Endothelial cell (in vitro differentiated cells): ENCODE results near the gene NSMCE4A. TPM values are rescaled to one million over a fixed set of nuclear protein-coding genes. Genes with fewer than 3 reads are reported as not detected.
A peak's percentile ranks its signal among the peaks of the same experiment; 100 is the strongest.
"Not testable (repeated sequence)": the region's sequence is repeated elsewhere in the genome, so short reads cannot be mapped to it uniquely, and the experiment has no call there.

Source experiments
- DNase-seq: peaks from one replicate; pipeline ENCODE4 v3.0.0; 2021; ENCODE audit warnings: low spot score
- H3K27ac Mint-ChIP-seq: one replicate; pipeline ENCODE4 v1.8.0; 2021; ENCODE audit warnings: mixed read lengths, inconsistent platforms; ENCODE audit not compliant: unreplicated experiment
- H3K27me3 Mint-ChIP-seq: one replicate; pipeline ENCODE4 v1.8.0; 2021; ENCODE audit warnings: mild to moderate bottlenecking, moderate library complexity, mixed read lengths, inconsistent platforms; ENCODE audit not compliant: unreplicated experiment
- H3K36me3 Mint-ChIP-seq: one replicate; pipeline ENCODE4 v1.8.0; 2021; ENCODE audit warnings: mild to moderate bottlenecking, low read depth, mixed read lengths, inconsistent platforms; ENCODE audit not compliant: unreplicated experiment
- H3K4me1 Mint-ChIP-seq: one replicate; pipeline ENCODE4 v1.8.0; 2021; ENCODE audit warnings: mild to moderate bottlenecking, mixed read lengths, inconsistent platforms; ENCODE audit not compliant: unreplicated experiment
- H3K4me3 Mint-ChIP-seq: one replicate; pipeline ENCODE4 v1.8.0; 2021; ENCODE audit warnings: mild to moderate bottlenecking, mixed read lengths, inconsistent platforms; ENCODE audit not compliant: unreplicated experiment
- H3K9me3 Mint-ChIP-seq: one replicate; pipeline ENCODE4 v1.8.0; 2021; ENCODE audit warnings: mixed read lengths, inconsistent platforms; ENCODE audit not compliant: unreplicated experiment
- long read RNA-seq: library from polyadenylated mRNA; unstranded; transcript quantifications from one replicate; pipeline ENCODE4 v2.0.0, GENCODE V29; 2020; ENCODE audit not compliant: unreplicated experiment
- total RNA-seq: library from RNA; stranded (reverse); fragmentation: NEBNext Ultra II Directional; extraction: Animal tissue kit (Norgen Biotek cat#: 25700); gene quantifications from one replicate; pipeline ENCODE4 v1.2.1, GENCODE V29; 2021; ENCODE audit not compliant: unreplicated experiment
- TF ChIP-seq, protein P1 (sequence below): fragments of 200-600 bp; sonication (generic); IDR thresholded peaks from one replicate; pipeline ENCODE4 v1.5.0; 2021; ENCODE audit warnings: antibody characterized with exemption; ENCODE audit not compliant: unreplicated experiment

Gene NSMCE4A
- 78.3 TPM for total RNA-seq
- long read RNA-seq, transcript NSMCE4A-202 (11 exons, 1,394 nt) = major isoform, 72 of 100 reads
- long read RNA-seq, partial matches to known transcripts = 6 of 100 reads
- long read RNA-seq, other reads (novel, unspliced or antisense) = 22 of 100 reads

DNA sequence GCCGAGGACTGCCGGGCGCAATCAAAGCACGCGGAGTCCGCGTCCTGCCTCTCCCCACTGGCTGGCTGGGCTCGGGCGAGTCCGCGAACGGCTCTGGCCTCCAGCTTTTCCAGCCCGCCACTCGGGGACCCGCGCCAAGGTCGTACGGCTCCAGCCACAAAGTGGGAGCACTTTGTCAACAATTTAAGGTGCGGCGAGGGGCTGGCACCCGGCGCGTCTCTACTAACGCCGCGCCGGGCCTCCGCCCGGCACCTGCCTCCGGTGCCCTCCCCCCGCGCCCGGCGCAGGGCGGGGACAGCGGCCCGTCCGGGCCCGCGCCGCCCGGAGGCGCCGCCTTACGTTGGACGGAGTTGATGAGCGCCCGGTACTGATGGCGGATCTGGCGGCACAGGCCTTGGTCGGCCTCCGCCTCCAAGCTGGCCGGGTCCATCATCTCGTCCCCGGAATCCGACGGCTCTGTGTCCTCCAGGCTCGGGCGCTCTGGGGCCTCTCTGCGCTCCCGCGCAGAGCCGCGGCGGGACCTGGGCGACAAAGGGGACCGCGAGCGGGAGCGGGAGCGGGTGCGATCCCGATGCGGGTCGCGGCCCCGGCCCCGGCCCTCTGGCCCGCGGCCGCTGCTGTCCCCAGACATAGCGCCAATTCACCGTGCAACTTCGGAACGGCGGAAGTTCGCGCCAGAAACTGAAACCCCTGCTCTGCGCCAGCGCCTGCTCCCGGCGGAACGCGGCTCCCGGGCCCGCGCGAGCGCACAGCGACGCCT, at the start of gene NSMCE4A:
Gene NSMCE4A (minus strand): TSS at position 683 of the 760 bp plus-strand sequence. CDS start 52 bp downstream, at position 631.
- TF ChIP-seq, protein P1, sequence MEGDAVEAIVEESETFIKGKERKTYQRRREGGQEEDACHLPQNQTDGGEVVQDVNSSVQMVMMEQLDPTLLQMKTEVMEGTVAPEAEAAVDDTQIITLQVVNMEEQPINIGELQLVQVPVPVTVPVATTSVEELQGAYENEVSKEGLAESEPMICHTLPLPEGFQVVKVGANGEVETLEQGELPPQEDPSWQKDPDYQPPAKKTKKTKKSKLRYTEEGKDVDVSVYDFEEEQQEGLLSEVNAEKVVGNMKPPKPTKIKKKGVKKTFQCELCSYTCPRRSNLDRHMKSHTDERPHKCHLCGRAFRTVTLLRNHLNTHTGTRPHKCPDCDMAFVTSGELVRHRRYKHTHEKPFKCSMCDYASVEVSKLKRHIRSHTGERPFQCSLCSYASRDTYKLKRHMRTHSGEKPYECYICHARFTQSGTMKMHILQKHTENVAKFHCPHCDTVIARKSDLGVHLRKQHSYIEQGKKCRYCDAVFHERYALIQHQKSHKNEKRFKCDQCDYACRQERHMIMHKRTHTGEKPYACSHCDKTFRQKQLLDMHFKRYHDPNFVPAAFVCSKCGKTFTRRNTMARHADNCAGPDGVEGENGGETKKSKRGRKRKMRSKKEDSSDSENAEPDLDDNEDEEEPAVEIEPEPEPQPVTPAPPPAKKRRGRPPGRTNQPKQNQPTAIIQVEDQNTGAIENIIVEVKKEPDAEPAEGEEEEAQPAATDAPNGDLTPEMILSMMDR = no peak
- peak within 1 kb of the TSS; percentile 48 for H3K27ac Mint-ChIP-seq
- peak within 1 kb of the TSS; percentile 90 for H3K4me3 Mint-ChIP-seq
- no peaks in the 10 kb centered on the region for H3K9me3 Mint-ChIP-seq
- H3K36me3 Mint-ChIP-seq = peaks cover 26% of the 10 kb centered on the region
- DNase-seq = peak; percentile 78
- H3K27me3 Mint-ChIP-seq = no peaks in the 10 kb centered on the region
- peaks cover 14% of the 10 kb centered on the region for H3K4me1 Mint-ChIP-seq

DNA sequence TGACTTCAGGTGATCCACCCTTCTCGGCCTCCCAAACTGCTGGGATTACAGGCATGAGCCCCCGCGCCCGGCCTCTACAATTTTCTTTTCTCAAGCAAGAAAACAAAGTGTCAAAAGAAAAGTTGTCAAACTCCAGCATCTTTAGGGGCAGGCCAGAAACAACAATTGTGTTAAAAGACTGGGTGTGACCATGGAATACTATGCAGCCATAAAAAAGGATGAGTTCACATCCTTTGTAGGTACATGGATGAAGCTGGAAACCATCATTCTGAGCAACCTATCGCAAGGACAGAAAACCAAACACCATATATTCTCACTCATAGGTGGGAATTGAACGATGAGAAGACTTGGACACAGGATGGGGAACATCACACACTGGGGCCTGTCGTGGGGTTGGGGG, 48.2 kb upstream of the NSMCE4A start:
- H3K9me3 Mint-ChIP-seq, H3K36me3 Mint-ChIP-seq, DNase-seq, H3K27me3 Mint-ChIP-seq, H3K27ac Mint-ChIP-seq, H3K4me1 Mint-ChIP-seq, H3K4me3 Mint-ChIP-seq: not testable (repeated sequence)

- DNase-seq = no peak
- no peak overlapping the region for H3K27ac Mint-ChIP-seq
These were observed 47.3 kb upstream of the NSMCE4A start for GRCh38 chr10:122022276-122022675.

DNA sequence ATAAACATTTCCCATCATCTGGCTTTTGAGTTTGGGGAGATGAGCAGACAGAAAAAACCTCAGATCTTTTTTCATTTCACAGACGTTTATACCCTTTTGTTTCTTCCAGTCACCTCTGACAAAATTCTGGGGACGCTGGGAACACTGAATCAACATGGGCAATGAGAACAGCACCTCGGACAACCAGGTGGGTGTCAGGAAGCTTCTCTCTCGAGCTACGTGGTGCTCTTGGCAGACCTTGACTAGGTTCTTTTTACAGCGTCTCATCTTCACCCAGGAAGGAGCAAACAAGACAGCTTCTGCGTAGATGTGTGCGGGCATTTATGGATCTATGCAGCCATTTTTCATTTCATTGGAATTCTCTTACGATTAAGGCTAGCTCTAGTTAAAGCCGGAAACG, 46.8 kb upstream of the NSMCE4A start:
- H3K27me3 Mint-ChIP-seq = no peaks in the 10 kb centered on the region
- TF ChIP-seq, protein P1 = no peak
- no peaks in the 10 kb centered on the region for H3K9me3 Mint-ChIP-seq
- no peak for DNase-seq
- H3K4me1 Mint-ChIP-seq = no peaks in the 10 kb centered on the region
- no peaks in the 10 kb centered on the region for H3K36me3 Mint-ChIP-seq
- no peak overlapping the region for H3K4me3 Mint-ChIP-seq
- H3K27ac Mint-ChIP-seq = no peak overlapping the region

More at GRCh38 chr10:122022276-122022675, 47.3 kb upstream of the NSMCE4A start:
- Mint-ChIP-seq H3K4me1 (no peaks in the 10 kb centered on the region), H3K9me3 (no peaks in the 10 kb centered on the region), H3K36me3 (no peaks in the 10 kb centered on the region), H3K4me3 (no peak overlapping the region), H3K27me3 (no peaks in the 10 kb centered on the region)
- TF ChIP-seq, protein P1 = no peak

GRCh38 chr10:122021379-122021778, 46.4 kb upstream of the NSMCE4A start:
- no peaks in the 10 kb centered on the region for H3K27me3 Mint-ChIP-seq
- no peak overlapping the region for H3K27ac Mint-ChIP-seq
- H3K4me3 Mint-ChIP-seq = no peak overlapping the region
- no peaks in the 10 kb centered on the region for H3K36me3 Mint-ChIP-seq
- no peaks in the 10 kb centered on the region for H3K9me3 Mint-ChIP-seq
- DNase-seq = no peak
- H3K4me1 Mint-ChIP-seq = no peaks in the 10 kb centered on the region
- TF ChIP-seq, protein P1 = no peak
